H9 (cell line): ENCODE results near the gene TRIM32. TPM values are rescaled to one million over a fixed set of nuclear protein-coding genes. Genes with fewer than 3 reads are reported as not detected.

Experiments
- DNase-seq: peaks from one replicate; pipeline ENCODE4 v3.0.0-alpha.2; 2017
- H2AFZ ChIP-seq: one replicate; pipeline ENCODE4 v1.6.1; 2013; ENCODE audit warnings: mild to moderate bottlenecking, low read length, control low read depth, moderate library complexity
- H2AK5ac ChIP-seq: 2 replicates; pipeline ENCODE4 v1.6.1; 2013; ENCODE audit warnings: low read length, control low read depth, mixed read lengths; ENCODE audit not compliant: insufficient read length
- H2BK120ac ChIP-seq: one replicate; pipeline ENCODE4 v1.6.1; 2013; ENCODE audit warnings: low read depth, mild to moderate bottlenecking, low read length, control low read depth, inconsistent platforms; ENCODE audit not compliant: poor library complexity, severe bottlenecking
- H2BK12ac ChIP-seq: 2 replicates; pipeline ENCODE4 v1.6.1; 2013; ENCODE audit warnings: low read length, control low read depth, mixed read lengths, low read depth; ENCODE audit not compliant: insufficient read length
- H2BK15ac ChIP-seq: 2 replicates; pipeline ENCODE4 v1.6.1; 2013; ENCODE audit warnings: low read depth, low read length, control low read depth
- H2BK20ac ChIP-seq: one replicate; pipeline ENCODE4 v1.6.1; 2013; ENCODE audit warnings: low read depth, mild to moderate bottlenecking, low read length, control low read depth, inconsistent platforms; ENCODE audit not compliant: poor library complexity, severe bottlenecking
- H2BK5ac ChIP-seq: 2 replicates; pipeline ENCODE4 v1.6.1; 2013; ENCODE audit warnings: low read length, control low read depth, mixed read lengths; ENCODE audit not compliant: insufficient read length
- H3K14ac ChIP-seq: 2 replicates; pipeline ENCODE4 v1.6.1; 2013; ENCODE audit warnings: low read length, control low read depth; ENCODE audit not compliant: insufficient read depth
- H3K18ac ChIP-seq: 2 replicates; pipeline ENCODE4 v1.6.1; 2013; ENCODE audit warnings: low read depth, mild to moderate bottlenecking, mixed read lengths, low read length, control low read depth; ENCODE audit not compliant: insufficient read length
- H3K23ac ChIP-seq: 2 replicates; pipeline ENCODE4 v1.6.1; 2013; ENCODE audit warnings: low read length, control low read depth, mixed read lengths, low read depth; ENCODE audit not compliant: insufficient read length
- H3K23me2 ChIP-seq: 2 replicates; pipeline ENCODE4 v1.6.1; 2013; ENCODE audit warnings: low read depth, mild to moderate bottlenecking, mixed read lengths, low read length, control low read depth; ENCODE audit not compliant: insufficient read length, poor library complexity, severe bottlenecking
- H3K27ac ChIP-seq: 2 replicates; pipeline ENCODE4 v1.5.1; 2013; ENCODE audit warnings: low read length, control low read depth, mixed read lengths, low read depth; ENCODE audit not compliant: insufficient read length
- H3K27me3 ChIP-seq: 2 replicates; pipeline ENCODE4 v1.6.1; 2013; ENCODE audit warnings: low read length, control low read depth, inconsistent platforms; ENCODE audit not compliant: insufficient read depth
- H3K4ac ChIP-seq: 2 replicates; pipeline ENCODE4 v1.6.1; 2013; ENCODE audit warnings: low read depth, mild to moderate bottlenecking, control low read depth, inconsistent platforms, low read length, moderate library complexity
- H3K4me1 ChIP-seq: 2 replicates; pipeline ENCODE4 v1.6.1; 2013; ENCODE audit warnings: low read length, control low read depth, inconsistent platforms; ENCODE audit not compliant: insufficient read depth
- H3K4me2 ChIP-seq: 2 replicates; pipeline ENCODE4 v1.6.1; 2013; ENCODE audit warnings: low read length, control low read depth, mixed read lengths; ENCODE audit not compliant: insufficient read length, insufficient read depth
- H3K56ac ChIP-seq: 2 replicates; pipeline ENCODE4 v1.6.1; 2013; ENCODE audit warnings: low read depth, mild to moderate bottlenecking, mixed read lengths, low read length, control low read depth; ENCODE audit not compliant: insufficient read length
- H3K79me1 ChIP-seq: 2 replicates; pipeline ENCODE4 v1.6.1; 2013; ENCODE audit warnings: low read depth, mild to moderate bottlenecking, moderate library complexity, low read length, control low read depth, inconsistent platforms; ENCODE audit not compliant: insufficient read depth, poor library complexity, severe bottlenecking
- H3K79me2 ChIP-seq: 2 replicates; pipeline ENCODE4 v1.6.1; 2013; ENCODE audit warnings: low read length, control low read depth, inconsistent platforms; ENCODE audit not compliant: insufficient read depth
- H3K9ac ChIP-seq: 2 replicates; pipeline ENCODE4 v1.6.1; 2013; ENCODE audit warnings: low read length, control low read depth, mixed read lengths; ENCODE audit not compliant: insufficient read length; ENCODE audit errors: extremely low read depth
- H3K9me3 ChIP-seq: one replicate; pipeline ENCODE4 v1.6.1; 2013; ENCODE audit warnings: low read depth, low read length, inconsistent platforms; ENCODE audit not compliant: control insufficient read depth
- H3T11ph ChIP-seq: one replicate; pipeline ENCODE4 v1.6.1; 2013; ENCODE audit warnings: mild to moderate bottlenecking, low read length, control low read depth, inconsistent platforms
- H4K20me1 ChIP-seq: one replicate; pipeline ENCODE4 v1.6.1; 2013; ENCODE audit not compliant: control insufficient read depth, insufficient read length, insufficient read depth
- H4K5ac ChIP-seq: 2 replicates; pipeline ENCODE4 v1.6.1; 2013; ENCODE audit warnings: low read depth, mild to moderate bottlenecking, mixed read lengths, low read length, control low read depth; ENCODE audit not compliant: insufficient read length
- H4K8ac ChIP-seq: replicated peaks from 2 replicates; pipeline ENCODE4 v1.6.1; 2013; ENCODE audit warnings: low read length, control low read depth, mixed read lengths, low read depth; ENCODE audit not compliant: insufficient read length
- H4K91ac ChIP-seq: 2 replicates; pipeline ENCODE4 v1.6.1; 2013; ENCODE audit warnings: low read depth, mild to moderate bottlenecking, moderate library complexity, mixed read lengths, low read length, control low read depth; ENCODE audit not compliant: insufficient read length
- H3K27ac Mint-ChIP-seq, 3 experiments: 2 replicates in 2 of 3; 3 replicates in 1 of 3; pipeline ENCODE4 v1.8.0; 2020 to 2021; ENCODE audit warnings: mixed read lengths in 3 of 3, mild to moderate bottlenecking in 1 of 3, moderate library complexity in 1 of 3
- H3K27me3 Mint-ChIP-seq: 2 replicates; pipeline ENCODE4 v1.8.0; 2021; ENCODE audit warnings: low read depth, mild to moderate bottlenecking, moderate library complexity, mixed read lengths
- H3K36me3 Mint-ChIP-seq, 3 experiments: 2 replicates in 2 of 3; 3 replicates in 1 of 3; pipeline ENCODE4 v1.8.0; 2020 to 2021; ENCODE audit warnings: low read depth in 3 of 3, mixed read lengths in 3 of 3; ENCODE audit not compliant: insufficient read depth in 1 of 3
- H3K4me1 Mint-ChIP-seq, 2 experiments: 2 replicates each; pipeline ENCODE4 v1.8.0; 2020; ENCODE audit warnings: mixed read lengths in 2 of 2
- H3K4me3 Mint-ChIP-seq, 2 experiments: 2 replicates in 1 of 2; 3 replicates in 1 of 2; pipeline ENCODE4 v1.8.0; 2020 to 2021; ENCODE audit warnings: mild to moderate bottlenecking in 2 of 2, mixed read lengths in 2 of 2, moderate library complexity in 1 of 2
- H3K9me3 Mint-ChIP-seq, 2 experiments: 2 replicates in 1 of 2; 3 replicates in 1 of 2; pipeline ENCODE4 v1.8.0; 2020; ENCODE audit warnings: mild to moderate bottlenecking in 2 of 2, mixed read lengths in 2 of 2, moderate library complexity in 1 of 2
- WGBS: extraction: QIAGEN DNeasy Blood & Tissue Kit; methylation state at CpG from one replicate; pipeline ENCODE4 v1.1.7; 2013; ENCODE audit warnings: missing lambda C conversion rate, low lambda C conversion rate, mixed read lengths; ENCODE audit not compliant: insufficient read length; ENCODE audit errors: extremely low coverage; 5-methylcytosine and 5-hydroxymethylcytosine counted together
- total RNA-seq: library from RNA; stranded (reverse); gene quantifications from 2 replicates; pipeline ENCODE4 v1.2.1, GENCODE V29; 2021
- TF ChIP-seq, protein P1 (sequence below): fragments of 200-600 bp; sonication (generic); conservative IDR thresholded peaks from 3 replicates; pipeline ENCODE4 v1.8.0; 2021; ENCODE audit warnings: antibody characterized with exemption, mild to moderate bottlenecking

TRIM32 gene
- total RNA-seq, 1 experiment from 2014 or later = 12.9 TPM

- Histone ChIP-seq H3K4me1 (no peaks in the 10 kb centered on the region; the same call in 1 of the 2 replicates), H2BK20ac (no peak overlapping the region), H2BK12ac (no peak overlapping the region), H2BK120ac (no peak overlapping the region), H3K23me2 (no peaks in the 10 kb centered on the region), H3K9ac (no peak overlapping the region), H3K4me2 (no peak overlapping the region), H4K91ac (no peak overlapping the region), H3K9me3 (no peaks in the 10 kb centered on the region), H2AFZ (no peak overlapping the region), H2BK15ac (no peak overlapping the region), H3K79me1 (no peaks in the 10 kb centered on the region), H4K8ac (no peak overlapping the region), H3K23ac (no peak overlapping the region), H3K56ac (no peak overlapping the region), H3K79me2 (no peaks in the 10 kb centered on the region), H3K4ac (no peak overlapping the region), H4K20me1 (no peaks in the 10 kb centered on the region), H3K18ac (no peak overlapping the region), H3K14ac (no peak overlapping the region), H2AK5ac (no peak overlapping the region), H3T11ph (no peak overlapping the region), H2BK5ac (no peak overlapping the region), H4K5ac (no peak overlapping the region), H3K27me3 (no peaks in the 10 kb centered on the region), H3K27ac (no peak overlapping the region)
- H3K27me3 Mint-ChIP-seq = no peaks in the 10 kb centered on the region
- H3K9me3 Mint-ChIP-seq = no peaks in the 10 kb centered on the region
- TF ChIP-seq, protein P1, sequence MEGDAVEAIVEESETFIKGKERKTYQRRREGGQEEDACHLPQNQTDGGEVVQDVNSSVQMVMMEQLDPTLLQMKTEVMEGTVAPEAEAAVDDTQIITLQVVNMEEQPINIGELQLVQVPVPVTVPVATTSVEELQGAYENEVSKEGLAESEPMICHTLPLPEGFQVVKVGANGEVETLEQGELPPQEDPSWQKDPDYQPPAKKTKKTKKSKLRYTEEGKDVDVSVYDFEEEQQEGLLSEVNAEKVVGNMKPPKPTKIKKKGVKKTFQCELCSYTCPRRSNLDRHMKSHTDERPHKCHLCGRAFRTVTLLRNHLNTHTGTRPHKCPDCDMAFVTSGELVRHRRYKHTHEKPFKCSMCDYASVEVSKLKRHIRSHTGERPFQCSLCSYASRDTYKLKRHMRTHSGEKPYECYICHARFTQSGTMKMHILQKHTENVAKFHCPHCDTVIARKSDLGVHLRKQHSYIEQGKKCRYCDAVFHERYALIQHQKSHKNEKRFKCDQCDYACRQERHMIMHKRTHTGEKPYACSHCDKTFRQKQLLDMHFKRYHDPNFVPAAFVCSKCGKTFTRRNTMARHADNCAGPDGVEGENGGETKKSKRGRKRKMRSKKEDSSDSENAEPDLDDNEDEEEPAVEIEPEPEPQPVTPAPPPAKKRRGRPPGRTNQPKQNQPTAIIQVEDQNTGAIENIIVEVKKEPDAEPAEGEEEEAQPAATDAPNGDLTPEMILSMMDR = no peak
- no CpG with 5 or more reads among the region's 2 CpGs for WGBS
- H3K4me1 Mint-ChIP-seq = peaks cover 14 to 16% of the 10 kb centered on the region in 2 experiments
- no peak for DNase-seq
- no peaks in the 10 kb centered on the region for H3K36me3 Mint-ChIP-seq
- no peak overlapping the region; a peak in 1 of 7 replicates for H3K27ac Mint-ChIP-seq
- H3K4me3 Mint-ChIP-seq = no peak overlapping the region
Measured at GRCh38 chr9:116749772-116750171, 62.7 kb downstream of the TRIM32 start.
